ENCODE results near the gene ACTR1A.

The ACTR1A gene

DNA sequence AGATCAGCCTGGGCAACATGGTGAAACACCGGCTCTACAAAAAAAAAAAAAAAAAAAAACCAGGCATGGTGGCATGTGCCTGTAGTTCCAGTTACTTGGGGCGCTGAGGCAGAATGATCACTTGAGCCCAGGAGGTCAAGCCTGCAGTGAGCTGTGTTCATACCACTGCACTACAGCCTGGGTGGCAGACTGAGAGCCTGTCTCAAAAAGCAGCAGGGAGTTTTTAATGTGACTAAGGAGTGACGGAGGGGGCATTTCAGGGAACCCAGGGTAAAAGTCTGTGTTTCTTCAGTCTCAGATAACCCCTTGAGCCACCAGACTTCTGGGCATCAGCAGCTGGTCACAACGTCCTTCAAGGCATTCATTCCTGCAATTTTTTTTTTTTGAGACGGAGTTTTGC, 49.0 kb downstream of the ACTR1A start:
- DNase-seq (ENCODE audit: low read depth in 2 of 2): no peak

DNA sequence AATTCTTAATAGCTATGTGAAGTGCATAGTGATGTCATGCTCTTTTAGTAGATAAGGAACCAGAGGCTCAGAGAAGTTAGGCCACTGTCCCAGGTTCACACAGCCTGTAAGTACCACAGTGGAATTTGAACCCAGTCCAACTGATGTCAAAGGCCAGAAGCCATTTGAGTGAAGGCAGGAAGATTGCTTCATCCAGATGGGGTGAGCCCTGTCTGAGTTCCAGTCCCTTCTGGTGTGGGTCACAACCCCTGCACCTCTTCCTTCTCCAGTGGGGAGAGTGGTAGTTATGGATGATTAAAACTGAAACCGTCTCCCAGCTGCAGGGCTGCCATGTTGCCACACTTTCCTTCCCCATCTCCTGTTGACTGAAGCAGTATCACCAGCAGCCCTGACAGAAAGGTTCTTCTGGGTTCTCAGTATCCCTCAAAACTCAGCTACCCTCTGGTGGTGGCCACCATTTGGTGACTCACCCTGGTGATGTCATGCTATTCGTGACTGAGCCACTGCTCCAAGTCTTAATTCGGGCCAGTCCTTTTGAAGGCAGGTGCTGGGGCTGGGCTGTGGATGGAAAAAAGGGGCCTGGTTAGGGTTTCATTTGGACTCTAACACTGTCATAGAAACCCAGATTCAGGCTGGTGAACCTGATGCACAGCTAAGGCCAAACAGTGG, 49.7 kb downstream of the ACTR1A start:
- no peak for DNase-seq (ENCODE audit: low read depth in 2 of 2)

DNA sequence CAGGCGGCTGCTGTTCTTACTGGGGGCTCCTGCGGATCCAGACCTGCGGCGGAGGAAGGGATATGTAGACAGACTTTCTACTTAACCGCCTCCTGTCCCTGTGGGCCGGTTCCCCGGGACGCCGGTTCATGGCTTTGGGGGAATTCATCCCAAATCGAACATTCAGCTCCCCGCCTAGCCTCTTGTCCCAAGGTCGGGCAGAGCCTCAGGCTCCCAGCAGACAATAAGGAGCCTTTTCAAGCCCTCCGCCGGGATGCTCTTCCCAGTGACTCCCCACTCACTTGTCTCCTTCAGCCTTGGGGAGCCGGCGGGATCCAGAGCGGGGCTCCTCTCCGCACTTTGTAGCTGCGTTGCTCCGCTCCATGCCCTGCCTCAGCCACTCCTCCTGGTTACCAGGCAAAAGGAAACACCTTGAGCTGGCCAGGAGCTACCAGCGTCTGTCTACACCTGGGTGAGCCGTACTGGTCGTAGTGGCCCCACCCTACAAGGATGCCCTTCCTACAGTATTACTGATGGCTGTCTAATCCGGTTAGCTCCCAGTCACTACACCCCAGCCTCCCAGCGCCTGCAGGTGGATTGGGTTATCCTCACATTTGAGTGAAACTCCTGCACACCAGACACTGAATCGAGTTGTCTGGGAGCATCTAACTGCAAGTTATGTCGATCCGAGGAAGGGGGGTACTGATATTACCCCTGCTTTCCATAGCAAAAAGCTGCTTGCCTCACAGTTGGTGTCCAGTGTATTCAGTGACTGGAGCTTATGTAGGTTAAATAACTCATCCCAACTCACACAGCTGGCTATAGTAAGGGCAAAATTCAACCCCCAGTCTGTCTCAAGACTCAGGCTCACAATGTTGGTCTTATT, 51.2 kb downstream of the ACTR1A start, which contains the start of gene C10orf95:
C10orf95 (minus strand) TSS at position 439 of the 865 bp plus-strand sequence. CDS start 450 bp downstream, outside the sequence.
- no peak for DNase-seq (ENCODE audit: low read depth in 2 of 2)

DNA sequence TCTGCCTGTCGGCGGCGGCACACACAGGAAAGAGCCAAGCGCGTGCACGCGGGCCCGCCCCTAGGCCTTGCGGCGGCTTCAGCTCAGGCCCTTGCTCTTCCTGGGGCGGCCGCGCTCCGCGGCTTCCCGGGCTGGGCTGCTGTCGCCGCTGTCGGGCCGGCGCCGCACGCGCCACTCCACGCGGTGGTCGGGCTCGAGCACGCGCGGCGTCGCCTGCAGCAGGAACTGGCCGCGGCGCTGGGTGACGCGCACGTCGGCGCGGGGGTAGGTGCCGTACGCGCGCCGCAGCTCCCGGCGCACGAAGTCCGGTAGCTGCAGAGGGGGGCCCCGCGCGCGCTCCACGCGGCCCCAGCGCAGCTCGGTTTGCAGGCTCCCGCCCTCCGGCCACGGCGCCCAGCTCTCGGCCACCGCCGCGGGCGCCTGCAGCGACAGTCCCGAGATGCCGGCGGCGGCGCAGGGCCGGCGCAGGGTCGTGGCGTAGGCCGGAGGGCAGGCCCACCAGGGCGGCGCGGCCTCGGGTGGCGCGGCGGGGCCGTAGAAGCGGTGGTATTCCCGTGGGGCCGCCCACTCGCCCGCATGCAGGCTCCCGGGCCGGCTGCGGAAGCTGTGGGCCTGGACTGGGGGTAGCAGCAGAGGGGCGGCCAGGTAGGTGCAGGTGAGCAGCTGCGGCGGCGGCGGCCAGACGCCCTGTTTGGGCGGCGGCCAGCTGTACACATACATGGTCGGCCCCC, 52.0 kb downstream of the ACTR1A start:
- peak; percentile 75 to 80 for DNase-seq (ENCODE audit: low read depth in 2 of 2)

DNA sequence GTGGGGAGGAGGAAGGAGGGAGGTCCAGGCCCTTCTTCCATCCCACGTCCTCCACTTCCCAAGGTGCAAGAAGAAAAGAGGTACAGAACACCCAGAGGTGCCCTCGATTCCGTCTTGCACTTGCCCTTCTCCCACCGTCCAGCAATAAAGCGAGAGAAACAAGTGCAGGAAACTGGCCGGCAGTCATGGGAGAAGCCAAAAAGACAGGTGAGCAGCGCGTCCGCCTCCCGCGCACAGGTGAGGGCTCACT, 52.5 kb downstream of the ACTR1A start:
- DNase-seq (ENCODE audit: low read depth in 2 of 2): no peak

DNA sequence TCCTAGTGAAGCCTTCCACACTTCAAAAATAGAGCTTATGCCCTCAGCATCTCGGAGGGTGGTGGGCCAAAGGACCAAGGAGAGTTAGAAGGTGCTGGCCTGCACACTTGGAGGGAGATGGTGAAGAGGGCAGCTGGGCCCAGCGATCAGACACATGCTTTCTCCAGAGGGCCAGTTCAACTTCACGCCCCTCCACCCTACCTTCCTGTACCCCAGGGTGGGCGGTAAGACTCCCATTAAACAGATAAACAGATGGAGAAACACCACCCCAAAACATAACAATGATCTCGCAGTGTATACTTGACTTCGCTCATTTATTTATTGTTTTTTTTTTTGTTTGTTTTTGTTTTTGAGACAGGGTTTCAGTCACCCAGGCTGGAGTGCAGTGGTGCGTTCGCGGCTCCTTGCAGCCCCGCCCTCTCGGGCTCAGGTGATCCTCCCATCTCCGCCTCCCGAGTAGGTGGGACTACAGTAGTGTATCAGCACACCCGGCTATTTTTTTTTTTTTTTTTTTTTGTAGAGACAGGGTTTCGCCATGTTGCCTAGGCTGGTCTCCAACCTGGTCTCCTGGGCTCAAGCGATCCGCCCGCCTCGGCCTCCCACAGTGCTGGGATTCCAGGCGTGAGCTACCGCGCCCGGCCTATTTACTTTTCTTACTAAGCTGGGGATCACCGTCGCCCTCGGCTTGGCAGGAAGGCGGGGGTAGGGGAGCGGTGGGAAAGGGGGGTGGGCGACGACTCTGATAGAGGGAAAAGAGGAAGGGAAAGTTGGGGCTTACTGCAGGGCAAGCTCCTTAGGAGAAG, 53.0 kb downstream of the ACTR1A start:
- peak; percentile 68 to 80 for DNase-seq (ENCODE audit: low read depth in 2 of 2)

DNA sequence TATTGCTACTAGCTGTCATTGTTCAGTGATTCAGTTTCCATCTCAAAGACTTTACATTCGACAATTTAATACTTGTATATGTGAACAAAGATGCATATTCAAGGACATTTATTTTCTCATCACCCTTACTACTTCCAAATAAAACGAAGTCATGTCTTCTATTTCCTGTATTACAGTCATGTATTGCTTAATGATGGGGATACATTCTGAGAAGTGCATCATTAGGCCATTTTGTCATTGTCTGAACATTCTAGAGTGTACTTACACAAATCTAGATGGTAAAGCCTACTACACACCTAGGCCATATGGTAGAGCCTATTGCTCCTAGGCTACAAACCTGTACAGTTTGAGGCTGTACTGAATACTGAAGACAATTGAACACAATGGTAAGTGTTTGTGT, 57.7 kb downstream of the ACTR1A start:
- no peak for DNase-seq (ENCODE audit: low read depth in 2 of 2)

DNA sequence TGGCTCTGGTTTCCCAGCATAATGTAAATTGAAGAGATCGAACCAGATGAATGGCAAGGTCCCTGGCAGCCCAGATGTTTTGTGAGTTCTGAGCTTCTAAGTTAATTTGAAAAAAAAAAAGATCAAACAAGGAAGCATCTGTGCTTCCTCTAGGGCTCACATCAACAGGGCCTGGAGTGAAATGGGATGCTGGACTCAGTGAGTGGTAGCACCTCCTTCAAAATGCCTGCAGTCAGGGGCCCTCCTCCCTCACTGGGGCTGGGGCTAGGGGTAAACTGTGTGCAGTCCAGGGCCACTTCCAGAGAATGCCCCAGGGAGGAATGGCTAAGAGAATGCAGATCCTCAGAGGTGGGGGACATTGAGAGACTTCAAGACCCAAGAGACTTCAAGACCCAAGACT, 64.1 kb downstream of the ACTR1A start:
- no peak for DNase-seq (ENCODE audit: low read depth in 2 of 2)

DNA sequence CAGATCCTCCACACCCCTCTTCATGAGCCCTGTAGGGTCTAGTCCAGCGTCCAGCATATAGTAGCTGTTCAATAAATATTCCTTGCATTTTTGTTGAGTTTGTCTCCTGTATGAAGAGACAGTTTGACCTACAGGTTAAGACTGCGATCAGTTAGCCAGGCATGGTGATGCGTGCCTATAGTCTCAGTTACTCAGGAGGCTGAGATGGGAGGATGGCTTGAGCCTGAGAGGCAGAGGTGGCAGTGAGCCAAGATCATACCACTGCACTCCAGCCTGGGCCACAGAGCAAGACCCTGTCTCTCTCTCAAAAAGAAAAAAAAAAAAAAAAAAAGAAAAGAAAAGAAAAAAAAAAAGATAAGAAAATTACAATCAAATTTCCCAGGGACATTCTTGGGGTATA, 65.0 kb downstream of the ACTR1A start:
- no peak for DNase-seq (ENCODE audit: low read depth in 2 of 2)

DNA sequence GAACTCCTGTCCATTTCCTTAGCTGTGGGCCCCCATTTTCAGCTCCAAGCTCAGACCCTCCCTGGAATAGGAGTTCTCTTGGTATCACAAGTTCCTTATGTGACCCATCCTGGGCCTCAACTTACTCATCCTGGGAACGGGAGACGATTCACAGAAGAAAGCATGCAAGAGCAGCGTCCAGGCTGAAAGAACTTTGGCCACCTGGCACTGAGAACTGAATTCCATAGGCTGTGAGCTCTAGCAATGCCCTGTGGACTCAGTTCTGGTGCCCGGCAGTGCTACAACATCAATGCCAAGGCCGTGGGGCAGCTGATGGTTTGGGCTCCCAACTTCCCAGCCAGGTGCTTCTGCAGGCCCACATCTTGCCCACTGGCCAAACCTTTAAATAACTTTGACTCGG, 66.2 kb downstream of the ACTR1A start:
- no peak for DNase-seq (ENCODE audit: low read depth in 2 of 2)

DNA sequence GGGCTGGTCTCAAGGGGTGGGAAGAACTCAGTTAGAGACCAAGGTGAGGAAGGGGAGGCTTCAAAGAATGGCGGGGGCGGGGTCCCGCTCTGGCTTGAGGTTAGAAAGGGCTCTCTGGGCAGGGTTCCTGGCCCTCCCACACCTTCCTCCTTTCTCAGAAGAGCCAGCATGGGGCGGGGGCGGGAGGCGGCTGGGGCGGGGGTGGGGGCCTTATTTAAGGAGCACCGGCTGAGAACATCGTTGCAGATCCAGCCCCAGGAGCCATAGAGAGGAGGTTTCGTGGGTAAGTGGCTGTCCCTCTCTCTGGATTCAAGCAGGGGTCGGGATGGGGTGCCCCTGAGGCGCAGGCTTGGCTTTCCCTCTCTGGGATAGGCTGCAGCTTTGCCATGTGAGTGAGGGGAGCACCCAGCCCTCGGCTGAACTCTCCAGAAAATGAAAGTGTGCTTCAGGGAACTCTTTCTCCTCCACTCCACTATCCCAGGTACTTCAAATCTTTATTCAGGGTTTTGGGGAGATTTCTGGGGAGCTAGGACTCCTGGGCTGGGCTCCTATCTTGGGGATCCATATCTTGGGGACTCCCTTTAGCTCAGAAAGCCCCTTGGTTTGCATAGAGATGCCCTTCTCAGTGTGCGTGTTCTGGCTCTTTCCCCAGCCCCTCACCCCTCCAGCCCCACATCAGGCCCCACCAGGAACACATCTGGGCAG, 66.8 kb downstream of the ACTR1A start:
- DNase-seq (ENCODE audit: low read depth in 2 of 2): no peak

DNA sequence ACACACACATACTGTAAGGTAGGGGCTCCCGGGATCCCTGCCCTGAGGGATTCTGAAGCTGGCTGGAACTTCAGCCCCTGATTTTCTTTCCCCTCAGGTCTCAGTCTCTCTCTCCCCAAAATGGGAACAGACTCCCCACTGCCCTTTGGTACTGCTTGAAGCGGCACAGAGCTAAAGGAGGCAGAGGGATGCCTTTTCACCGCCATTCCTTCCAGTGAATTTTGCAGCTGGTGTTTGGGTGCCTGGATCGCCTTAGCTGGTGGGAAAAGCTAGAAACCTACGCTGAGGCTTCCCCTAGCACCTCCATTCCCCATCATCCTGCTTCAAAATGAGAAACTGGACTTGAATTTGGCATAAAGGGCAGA, 67.4 kb downstream of the ACTR1A start:
- DNase-seq (ENCODE audit: low read depth in 2 of 2): no peak

DNA sequence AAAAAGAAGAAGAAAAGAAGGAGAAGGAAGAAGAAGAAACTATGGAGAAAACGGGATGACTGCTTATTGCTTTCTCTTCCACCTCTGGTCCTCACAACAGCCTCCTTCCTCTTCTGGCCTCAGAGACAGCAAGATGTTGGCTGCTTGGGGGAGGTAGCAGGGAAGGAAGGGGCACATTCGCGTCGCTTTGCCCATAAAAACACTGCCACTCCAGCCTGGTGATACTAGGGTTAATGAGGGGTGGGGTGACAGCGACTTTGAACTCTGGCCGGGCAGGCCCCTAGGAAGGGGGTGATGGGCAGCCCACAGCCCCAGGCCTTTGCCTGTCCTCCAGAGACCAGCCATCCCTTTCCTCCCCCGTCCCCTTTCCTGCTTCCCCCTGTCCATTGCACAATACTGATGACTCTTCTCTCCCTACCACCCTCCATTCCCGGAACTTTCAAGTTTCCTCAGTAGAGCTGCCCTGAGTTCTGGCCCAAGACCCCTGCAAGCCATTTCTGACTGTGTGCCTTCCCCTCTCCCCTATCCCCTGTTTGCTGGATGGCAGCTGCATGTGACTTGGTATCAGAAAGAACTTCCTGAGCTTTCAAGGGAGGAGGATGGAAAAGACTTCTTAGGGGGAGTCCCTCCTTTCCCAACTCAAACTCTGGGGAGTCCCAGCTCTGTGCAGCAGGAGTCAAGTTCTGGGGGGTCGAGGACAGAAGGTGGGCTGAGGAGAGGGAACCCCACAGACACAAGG, 67.9 kb downstream of the ACTR1A start:
- no peak for DNase-seq (ENCODE audit: low read depth in 2 of 2)

DNA sequence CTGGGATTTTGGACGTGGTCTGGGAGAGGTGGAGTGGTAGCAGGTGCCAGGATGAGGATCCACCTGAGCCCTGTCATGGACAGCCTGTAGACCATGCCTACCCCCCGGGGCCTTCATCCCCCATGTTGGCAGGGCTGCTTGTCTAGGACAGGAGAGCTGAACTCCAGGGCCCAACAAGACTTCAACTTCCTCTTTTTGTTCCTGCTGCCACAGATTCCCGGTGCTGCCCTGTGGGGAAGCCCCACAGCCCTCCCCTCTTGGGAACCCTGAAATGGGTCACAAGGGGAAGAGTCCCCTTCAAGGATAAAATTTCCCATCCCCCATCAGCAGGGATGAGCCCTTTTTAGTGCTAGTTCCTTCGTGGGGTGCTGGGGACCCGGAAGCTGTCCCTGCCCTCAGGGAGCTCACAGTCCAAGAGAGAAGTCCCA, 68.9 kb downstream of the ACTR1A start:
- no peak for DNase-seq (ENCODE audit: low read depth in 2 of 2)

DNA sequence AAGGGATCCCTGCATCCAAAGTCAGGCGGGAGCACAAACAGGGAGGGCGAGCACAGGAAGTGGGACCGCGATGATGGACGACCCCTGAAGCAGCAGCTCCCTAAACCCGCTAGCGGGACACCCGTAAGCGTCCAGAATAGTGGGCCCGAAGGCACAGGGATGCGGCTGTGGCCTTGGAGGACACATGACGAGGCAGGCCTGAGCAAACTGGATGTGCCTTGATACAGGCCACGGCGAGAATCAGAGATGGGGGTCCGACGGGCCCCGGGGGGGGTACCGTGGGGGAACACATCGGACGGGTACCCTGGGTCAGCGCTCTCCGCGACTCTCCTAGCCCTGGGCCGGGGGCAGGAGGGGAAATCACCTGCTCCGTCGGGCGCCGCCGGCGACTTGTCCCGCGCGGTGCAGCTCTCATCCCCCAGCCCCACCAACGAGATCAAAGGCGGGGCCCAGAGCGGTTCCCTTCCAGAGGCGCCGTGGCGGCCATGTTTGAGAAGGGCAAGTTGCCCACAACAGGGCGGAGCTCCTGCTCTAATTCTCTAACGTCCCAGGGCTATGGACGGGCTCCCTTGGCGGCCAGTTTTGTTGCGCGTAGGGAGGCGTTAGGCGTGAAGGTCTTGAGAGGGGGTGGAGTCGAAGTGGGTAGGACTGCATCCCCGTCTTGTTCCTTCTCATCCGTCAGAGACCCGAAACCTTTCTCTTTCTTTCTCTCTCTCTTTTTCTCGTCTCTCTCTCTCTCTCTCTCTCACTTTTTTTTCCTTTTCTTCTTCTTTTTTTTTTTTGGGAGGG, 70.2 kb downstream of the ACTR1A start, which contains the start of gene CUEDC2:
CUEDC2 (minus strand) TSS at position 413 of the 789 bp plus-strand sequence. CDS start 7,386 bp downstream, outside the sequence.
- peak; percentile 86 to 88 for DNase-seq (ENCODE audit: low read depth in 2 of 2)

DNA sequence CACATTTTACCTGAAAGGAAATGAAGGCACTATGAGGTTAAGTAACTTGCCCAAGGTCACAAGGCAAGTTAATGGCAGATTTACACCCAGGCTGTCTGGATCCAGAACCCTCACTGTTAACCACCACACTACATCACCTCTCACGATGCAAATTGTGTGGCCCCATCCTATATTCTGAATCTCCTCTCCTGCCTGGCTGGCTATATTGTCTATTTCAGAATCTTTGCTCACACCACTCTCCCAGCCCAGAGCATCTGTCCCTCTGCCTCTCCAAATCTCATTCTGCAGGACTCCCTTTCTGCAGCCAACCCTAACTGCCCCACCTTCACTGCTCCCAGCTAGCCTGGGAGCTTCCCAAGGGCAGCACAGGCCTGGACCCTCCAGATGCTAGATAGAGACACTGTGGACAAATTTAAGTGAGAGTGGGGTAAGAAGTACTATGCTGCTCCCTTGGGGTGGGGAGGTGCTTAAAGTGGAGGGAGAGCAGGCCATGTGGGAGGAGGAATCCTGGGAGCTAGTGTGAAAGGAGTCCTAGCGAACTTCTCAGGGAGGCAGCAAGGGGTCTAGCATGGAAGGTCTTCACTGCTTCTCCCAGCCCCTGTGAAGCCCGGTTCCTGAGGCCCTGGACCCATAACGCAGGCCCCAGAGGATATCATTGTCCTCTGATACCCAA, 70.9 kb downstream of the ACTR1A start:
- DNase-seq (ENCODE audit: low read depth in 2 of 2): no peak

DNA sequence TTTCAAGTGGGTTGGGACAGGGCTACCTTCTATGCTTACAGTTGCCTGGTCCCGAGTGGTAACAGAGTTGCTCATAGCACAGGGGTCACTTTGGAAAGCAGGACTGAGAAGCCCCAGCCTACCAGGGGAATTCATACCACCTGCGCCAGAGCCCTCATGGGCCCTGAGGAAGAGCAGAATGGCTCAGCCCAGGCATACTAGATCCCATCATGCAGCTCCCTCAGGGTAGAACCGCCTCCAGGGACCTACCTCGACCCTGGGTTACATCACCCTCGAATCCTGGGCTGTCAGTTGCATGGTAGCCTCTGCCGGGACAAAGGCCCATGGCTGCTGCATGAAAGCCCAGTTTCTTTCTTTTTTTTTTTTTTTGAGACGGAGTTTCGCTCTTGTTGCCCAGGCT, 73.0 kb downstream of the ACTR1A start:
- no peak for DNase-seq (ENCODE audit: low read depth in 2 of 2)

Data from stimulated activated CD8-positive, alpha-beta memory T cell treated with anti-CD3 and anti-CD28 coated beads, Interleukin-2, amount 100 ng/mL, for 1 hour (primary cell).